Measurements from ENCODE around the gene DECR2.
"Not testable (repeated sequence)": the region's sequence is repeated elsewhere in the genome, so short reads cannot be mapped to it uniquely, and the experiment has no call there.

DNA sequence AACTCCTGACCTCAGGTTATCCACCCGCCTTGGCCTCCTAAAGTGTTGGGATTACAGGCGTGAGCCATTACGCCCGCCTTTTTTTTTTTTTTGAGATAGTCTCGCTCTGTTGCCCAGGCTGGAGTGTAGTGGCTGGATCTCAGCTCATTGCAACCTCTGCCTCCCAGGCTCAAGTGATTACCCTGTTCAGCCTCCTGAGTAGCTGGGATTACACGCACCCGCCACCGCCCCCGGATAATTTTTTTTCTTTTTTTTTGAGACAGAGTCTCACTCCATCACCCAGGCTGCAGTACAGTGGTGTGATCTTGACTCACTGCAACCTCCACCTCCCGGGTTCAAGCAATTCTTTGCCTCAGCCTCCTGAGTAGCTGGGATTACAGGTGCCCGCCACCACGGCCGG lies 20.5 kb downstream of the DECR2 start:
- TF ChIP-seq, protein P1, sequence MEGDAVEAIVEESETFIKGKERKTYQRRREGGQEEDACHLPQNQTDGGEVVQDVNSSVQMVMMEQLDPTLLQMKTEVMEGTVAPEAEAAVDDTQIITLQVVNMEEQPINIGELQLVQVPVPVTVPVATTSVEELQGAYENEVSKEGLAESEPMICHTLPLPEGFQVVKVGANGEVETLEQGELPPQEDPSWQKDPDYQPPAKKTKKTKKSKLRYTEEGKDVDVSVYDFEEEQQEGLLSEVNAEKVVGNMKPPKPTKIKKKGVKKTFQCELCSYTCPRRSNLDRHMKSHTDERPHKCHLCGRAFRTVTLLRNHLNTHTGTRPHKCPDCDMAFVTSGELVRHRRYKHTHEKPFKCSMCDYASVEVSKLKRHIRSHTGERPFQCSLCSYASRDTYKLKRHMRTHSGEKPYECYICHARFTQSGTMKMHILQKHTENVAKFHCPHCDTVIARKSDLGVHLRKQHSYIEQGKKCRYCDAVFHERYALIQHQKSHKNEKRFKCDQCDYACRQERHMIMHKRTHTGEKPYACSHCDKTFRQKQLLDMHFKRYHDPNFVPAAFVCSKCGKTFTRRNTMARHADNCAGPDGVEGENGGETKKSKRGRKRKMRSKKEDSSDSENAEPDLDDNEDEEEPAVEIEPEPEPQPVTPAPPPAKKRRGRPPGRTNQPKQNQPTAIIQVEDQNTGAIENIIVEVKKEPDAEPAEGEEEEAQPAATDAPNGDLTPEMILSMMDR (tag by site-specific recombination; IDR thresholded peaks at IDR 0.05), result not testable (repeated sequence)
- TF ChIP-seq, protein P2, sequence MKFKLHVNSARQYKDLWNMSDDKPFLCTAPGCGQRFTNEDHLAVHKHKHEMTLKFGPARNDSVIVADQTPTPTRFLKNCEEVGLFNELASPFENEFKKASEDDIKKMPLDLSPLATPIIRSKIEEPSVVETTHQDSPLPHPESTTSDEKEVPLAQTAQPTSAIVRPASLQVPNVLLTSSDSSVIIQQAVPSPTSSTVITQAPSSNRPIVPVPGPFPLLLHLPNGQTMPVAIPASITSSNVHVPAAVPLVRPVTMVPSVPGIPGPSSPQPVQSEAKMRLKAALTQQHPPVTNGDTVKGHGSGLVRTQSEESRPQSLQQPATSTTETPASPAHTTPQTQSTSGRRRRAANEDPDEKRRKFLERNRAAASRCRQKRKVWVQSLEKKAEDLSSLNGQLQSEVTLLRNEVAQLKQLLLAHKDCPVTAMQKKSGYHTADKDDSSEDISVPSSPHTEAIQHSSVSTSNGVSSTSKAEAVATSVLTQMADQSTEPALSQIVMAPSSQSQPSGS (tag by site-specific recombination; IDR thresholded peaks at IDR 0.05; ENCODE audit: low read depth), result not testable (repeated sequence)
- not testable (repeated sequence) for TF ChIP-seq ZNF350 (tag by site-specific recombination; IDR thresholded peaks at IDR 0.05)
